ENCODE measurements around the gene RIC8B. TPM values are rescaled to one million over a fixed set of nuclear protein-coding genes. Genes with fewer than 3 reads are reported as not detected.
A peak's percentile ranks its signal among the peaks of the same experiment; 100 is the strongest.

Gene RIC8B
- total RNA-seq, 1 donor from 2014 or later = 19.7 TPM

GRCh38 chr12:106863189-106863588, 88.7 kb downstream of the RIC8B start:
- Histone ChIP-seq H3K4me1 (ENCODE audit: insufficient read depth, low read length) (peaks cover 5% of the 10 kb centered on the region), H2AFZ (ENCODE audit: low read depth, low read length) (no peak overlapping the region), H3K4me2 (ENCODE audit: low read length) (no peak overlapping the region), H3K9ac (ENCODE audit: low read length) (no peak overlapping the region), H3K79me2 (ENCODE audit: insufficient read depth, low read length) (no peaks in the 10 kb centered on the region), H3K27ac (ENCODE audit: low read depth, low read length) (no peak overlapping the region), H3K4me3 (ENCODE audit: insufficient read depth, low read depth, low read length) (no peak overlapping the region), H3K9me3 (ENCODE audit: insufficient read depth, low read depth, low read length) (no peaks in the 10 kb centered on the region), H3K36me3 (ENCODE audit: insufficient read depth, low read length) (peaks cover 4% of the 10 kb centered on the region), H3K27me3 (ENCODE audit: insufficient read depth, low read length) (no peaks in the 10 kb centered on the region), H4K20me1 (ENCODE audit: insufficient read depth, low read length) (peaks cover 22% of the 10 kb centered on the region)
- Mint-ChIP-seq H3K4me1 (ENCODE audit: low read depth, unreplicated experiment) (peaks cover 14% of the 10 kb centered on the region), H3K27me3 (ENCODE audit: low read depth, unreplicated experiment) (no peaks in the 10 kb centered on the region), H3K27ac (ENCODE audit: unreplicated experiment) (no peak overlapping the region), H3K36me3 (ENCODE audit: low read depth, unreplicated experiment) (peaks cover 11% of the 10 kb centered on the region), H3K9me3 (ENCODE audit: unreplicated experiment) (no peaks in the 10 kb centered on the region), H3K4me3 (ENCODE audit: unreplicated experiment) (no peak overlapping the region)
- TF ChIP-seq EZH2 (IDR thresholded peaks at IDR 0.05; ENCODE audit: insufficient read depth, low read length) = no peak
- no peak for DNase-seq (ENCODE audit: low read depth)
- no peak for FAIRE-seq

DNA sequence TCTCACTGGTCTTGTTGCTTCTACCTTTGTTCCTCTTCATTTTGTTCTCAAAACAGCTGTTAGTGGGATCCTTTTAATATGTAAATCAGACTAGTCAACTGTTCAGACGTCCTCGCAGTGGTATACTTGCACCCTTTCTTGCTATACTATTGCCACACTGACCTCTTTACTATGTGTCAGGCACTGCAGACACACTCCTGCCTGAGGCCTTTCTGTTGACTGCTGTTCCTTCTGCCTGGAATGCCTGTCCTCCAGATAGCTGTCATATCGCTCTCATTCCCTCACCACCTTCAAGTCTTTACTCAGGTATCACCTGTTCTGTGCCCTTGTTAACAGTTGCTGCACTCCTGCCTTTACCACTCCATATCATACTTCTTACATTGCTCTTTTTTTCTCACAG, 91.2 kb downstream of the RIC8B start:
- Histone ChIP-seq H3K4me2 (ENCODE audit: low read length) (no peak overlapping the region), H3K4me3 (ENCODE audit: insufficient read depth, low read depth, low read length) (no peak overlapping the region), H3K9ac (ENCODE audit: low read length) (no peak overlapping the region), H4K20me1 (ENCODE audit: insufficient read depth, low read length) (peaks cover 25% of the 10 kb centered on the region), H3K36me3 (ENCODE audit: insufficient read depth, low read length) (no peaks in the 10 kb centered on the region), H3K27ac (ENCODE audit: low read depth, low read length) (no peak overlapping the region), H3K79me2 (ENCODE audit: insufficient read depth, low read length) (no peaks in the 10 kb centered on the region), H3K4me1 (ENCODE audit: insufficient read depth, low read length) (peaks cover 5% of the 10 kb centered on the region), H3K27me3 (ENCODE audit: insufficient read depth, low read length) (no peaks in the 10 kb centered on the region), H2AFZ (ENCODE audit: low read depth, low read length) (no peak overlapping the region), H3K9me3 (ENCODE audit: insufficient read depth, low read depth, low read length) (no peaks in the 10 kb centered on the region)
- no peak for FAIRE-seq
- no peak overlapping the region for H3K4me3 Mint-ChIP-seq (ENCODE audit: unreplicated experiment)
- DNase-seq (ENCODE audit: low read depth) = no peak
- TF ChIP-seq, protein P1, sequence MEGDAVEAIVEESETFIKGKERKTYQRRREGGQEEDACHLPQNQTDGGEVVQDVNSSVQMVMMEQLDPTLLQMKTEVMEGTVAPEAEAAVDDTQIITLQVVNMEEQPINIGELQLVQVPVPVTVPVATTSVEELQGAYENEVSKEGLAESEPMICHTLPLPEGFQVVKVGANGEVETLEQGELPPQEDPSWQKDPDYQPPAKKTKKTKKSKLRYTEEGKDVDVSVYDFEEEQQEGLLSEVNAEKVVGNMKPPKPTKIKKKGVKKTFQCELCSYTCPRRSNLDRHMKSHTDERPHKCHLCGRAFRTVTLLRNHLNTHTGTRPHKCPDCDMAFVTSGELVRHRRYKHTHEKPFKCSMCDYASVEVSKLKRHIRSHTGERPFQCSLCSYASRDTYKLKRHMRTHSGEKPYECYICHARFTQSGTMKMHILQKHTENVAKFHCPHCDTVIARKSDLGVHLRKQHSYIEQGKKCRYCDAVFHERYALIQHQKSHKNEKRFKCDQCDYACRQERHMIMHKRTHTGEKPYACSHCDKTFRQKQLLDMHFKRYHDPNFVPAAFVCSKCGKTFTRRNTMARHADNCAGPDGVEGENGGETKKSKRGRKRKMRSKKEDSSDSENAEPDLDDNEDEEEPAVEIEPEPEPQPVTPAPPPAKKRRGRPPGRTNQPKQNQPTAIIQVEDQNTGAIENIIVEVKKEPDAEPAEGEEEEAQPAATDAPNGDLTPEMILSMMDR (IDR thresholded peaks at IDR 0.05; ENCODE audit: insufficient read depth, low read depth, low read length) = no peak
- no peak for TF ChIP-seq EZH2 (IDR thresholded peaks at IDR 0.05; ENCODE audit: insufficient read depth, low read length)
- no peaks in the 10 kb centered on the region for H3K9me3 Mint-ChIP-seq (ENCODE audit: unreplicated experiment)
- H3K27me3 Mint-ChIP-seq (ENCODE audit: low read depth, unreplicated experiment) = no peaks in the 10 kb centered on the region
- H3K27ac Mint-ChIP-seq (ENCODE audit: unreplicated experiment) = no peak overlapping the region
- peaks cover 14% of the 10 kb centered on the region for H3K4me1 Mint-ChIP-seq (ENCODE audit: low read depth, unreplicated experiment)
- H3K36me3 Mint-ChIP-seq (ENCODE audit: low read depth, unreplicated experiment) = peaks cover 6% of the 10 kb centered on the region

- H3K79me2 ChIP-seq (ENCODE audit: insufficient read depth, low read length) = no peaks in the 10 kb centered on the region
- no peak for TF ChIP-seq EZH2 (IDR thresholded peaks at IDR 0.05; ENCODE audit: insufficient read depth, low read length)
- TF ChIP-seq, protein P1 (IDR thresholded peaks at IDR 0.05; ENCODE audit: insufficient read depth, low read depth, low read length) = no peak
- no peak overlapping the region for H2AFZ ChIP-seq (ENCODE audit: low read depth, low read length)
- peaks cover 25% of the 10 kb centered on the region for H4K20me1 ChIP-seq (ENCODE audit: insufficient read depth, low read length)
- H3K36me3 Mint-ChIP-seq (ENCODE audit: low read depth, unreplicated experiment) = peaks cover 3% of the 10 kb centered on the region
- no peak overlapping the region for H3K4me2 ChIP-seq (ENCODE audit: low read length)
- peaks cover 5% of the 10 kb centered on the region for H3K4me1 ChIP-seq (ENCODE audit: insufficient read depth, low read length)
- no peak overlapping the region for H3K27ac Mint-ChIP-seq (ENCODE audit: unreplicated experiment)
- peaks cover 21% of the 10 kb centered on the region for H3K4me1 Mint-ChIP-seq (ENCODE audit: low read depth, unreplicated experiment)
- H3K27me3 Mint-ChIP-seq (ENCODE audit: low read depth, unreplicated experiment) = no peaks in the 10 kb centered on the region
- no peaks in the 10 kb centered on the region for H3K36me3 ChIP-seq (ENCODE audit: insufficient read depth, low read length)
- FAIRE-seq (no peak), DNase-seq (ENCODE audit: low read depth) (peak; percentile 51)
- no peak overlapping the region for H3K4me3 ChIP-seq (ENCODE audit: insufficient read depth, low read depth, low read length)
- H3K9me3 ChIP-seq (ENCODE audit: insufficient read depth, low read depth, low read length) = no peaks in the 10 kb centered on the region
- no peaks in the 10 kb centered on the region for H3K27me3 ChIP-seq (ENCODE audit: insufficient read depth, low read length)
- no peak overlapping the region for H3K9ac ChIP-seq (ENCODE audit: low read length)
- no peak overlapping the region for H3K27ac ChIP-seq (ENCODE audit: low read depth, low read length)
- H3K4me3 Mint-ChIP-seq (ENCODE audit: unreplicated experiment) = no peak overlapping the region
- peaks cover under 1% of the 10 kb centered on the region for H3K9me3 Mint-ChIP-seq (ENCODE audit: unreplicated experiment)
Observed at GRCh38 chr12:106866426-106867080, 92.1 kb downstream of the RIC8B start.

All from astrocyte (in vitro differentiated cells and primary cell).